Endothelial cell of umbilical vein (primary cell): ENCODE data around the gene GFPT1. TPM values are rescaled to one million over a fixed set of nuclear protein-coding genes. Genes with fewer than 3 reads are reported as not detected.

Experiments
- BruUV-seq: library from RNA; stranded (reverse); fragments of 400-500 nt; replicated peaks from 2 replicates; lab custom pipeline; 2021; lab: Mats Ljungman, UMichigan
- CTCF ChIA-PET: fragments of 300-600, 350-600 bp; sonication (Branson Sonifier 250); formaldehyde crosslinking; loops from one replicate; lab custom pipeline; 2021; ENCODE audit warnings: antibody characterized with exemption, inconsistent platforms; lab: Charles Lee
- POLR2A ChIA-PET: fragments of 300-600, 350-600 bp; sonication (Branson Sonifier 250); formaldehyde crosslinking; loops from one replicate; lab custom pipeline; 2021; ENCODE audit warnings: antibody characterized with exemption, inconsistent platforms; lab: Charles Lee
- DNase-seq: peaks from one replicate; pipeline ENCODE4 v3.0.0-alpha.2; 2011; ENCODE audit warnings: low read depth, low spot score
- FAIRE-seq: peaks from 2 replicates; lab custom pipeline; 2011; peaks lifted over from hg19 to GRCh38; lab: Jason Lieb, UNC
- H2AFZ ChIP-seq: 2 replicates; pipeline ENCODE4 v1.6.0; 2012; ENCODE audit warnings: low read depth, low read length, control low read depth, inconsistent platforms
- H3K27ac ChIP-seq: 2 replicates; pipeline ENCODE4 v1.5.1; 2011; ENCODE audit warnings: low read depth, mild to moderate bottlenecking, control low read depth, low read length, moderate library complexity; ENCODE audit not compliant: insufficient read depth
- H3K27me3 ChIP-seq, 2 experiments: 2 replicates each; pipeline versions ENCODE4 v1.6.0 to v1.6.1; 2011; ENCODE audit warnings: low read length in 2 of 2, mixed read lengths in 1 of 2; ENCODE audit not compliant: control insufficient read depth in 2 of 2, insufficient read depth in 2 of 2
- H3K36me3 ChIP-seq, 2 experiments: 2 replicates in 1 of 2; 3 replicates in 1 of 2; pipeline ENCODE4 v1.5.1; 2011; ENCODE audit warnings: low read length in 2 of 2, mild to moderate bottlenecking in 1 of 2, moderate library complexity in 1 of 2; ENCODE audit not compliant: control insufficient read depth in 2 of 2, insufficient read depth in 2 of 2; ENCODE audit errors: extremely low read depth in 1 of 2
- H3K4me1 ChIP-seq: 3 replicates; pipeline ENCODE4 v1.5.1; 2011; ENCODE audit warnings: mild to moderate bottlenecking, low read length; ENCODE audit not compliant: control insufficient read depth, insufficient read depth; ENCODE audit errors: extremely low read depth
- H3K4me2 ChIP-seq: 2 replicates; pipeline ENCODE4 v1.6.1; 2011; ENCODE audit warnings: low read length, control low read depth, mixed read lengths; ENCODE audit not compliant: insufficient read depth
- H3K4me3 ChIP-seq, 3 experiments: fragments of 200-600 bp in 1 of 3; sonication (generic), shearing (Covaris generic) in 1 of 3; replicated peaks in 1 of 3; 2 replicates each; pipeline ENCODE4 v1.5.1; 2011 to 2016; ENCODE audit warnings: control low read depth in 3 of 3, low read length in 3 of 3, mild to moderate bottlenecking in 2 of 3, inconsistent platforms in 1 of 3, low read depth in 1 of 3, moderate library complexity in 1 of 3; ENCODE audit not compliant: insufficient read depth in 1 of 3
- H3K79me2 ChIP-seq: 2 replicates; pipeline ENCODE4 v1.6.0; 2012; ENCODE audit warnings: low read length, inconsistent platforms; ENCODE audit not compliant: control insufficient read depth, insufficient read depth
- H3K9ac ChIP-seq: replicated peaks from 2 replicates; pipeline ENCODE3; 2011; ENCODE audit warnings: low read length, control low read depth; ENCODE audit not compliant: insufficient read depth; ENCODE audit errors: extremely low read depth
- H3K9me1 ChIP-seq: replicated peaks from 3 replicates; pipeline ENCODE4 v1.6.0; 2011; ENCODE audit warnings: mild to moderate bottlenecking, low read length; ENCODE audit not compliant: control insufficient read depth, insufficient read depth; ENCODE audit errors: extremely low read depth
- H3K9me3 ChIP-seq: replicated peaks from 2 replicates; pipeline ENCODE4 v1.5.1; 2012; ENCODE audit warnings: low read length, inconsistent platforms; ENCODE audit not compliant: control insufficient read depth, insufficient read depth
- H4K20me1 ChIP-seq: replicated peaks from 2 replicates; pipeline ENCODE3; 2011; ENCODE audit warnings: mild to moderate bottlenecking, low read length; ENCODE audit not compliant: control insufficient read depth, insufficient read depth; ENCODE audit errors: extremely low read depth
- GATA2 ChIP-seq: IDR thresholded peaks from 2 replicates; pipeline ENCODE4 v1.7.0; 2011; ENCODE audit warnings: low read depth, mild to moderate bottlenecking, moderate library complexity, mixed read lengths, low read length; ENCODE audit not compliant: insufficient read length, insufficient read depth
- MYC ChIP-seq: IDR thresholded peaks from one replicate; pipeline ENCODE4 v1.6.1; 2011; ENCODE audit warnings: mild to moderate bottlenecking, low read depth, low read length
- POLR2AphosphoS5 ChIP-seq: IDR thresholded peaks from 2 replicates; pipeline ENCODE4 v1.6.1; 2012; ENCODE audit warnings: low read depth, mild to moderate bottlenecking, control low read depth, low read length, moderate library complexity; ENCODE audit not compliant: insufficient read depth
- dilution Hi-C: fragments of 300-500 bp; cut with MboI; formaldehyde crosslinking; loops from one replicate; pipeline ENCODE4 v1.15.0; 2019; ENCODE audit warnings: low sequenced_read_pairs; ENCODE audit not compliant: extremely low pct_ligation_motif_present
- intact Hi-C: fragments of 100-400 bp; cut with micrococcal nuclease; formaldehyde crosslinking; loops from one replicate; pipeline ENCODE4 v1.10.0; 2022
- polyA plus RNA-seq, 4 experiments: library from polyadenylated mRNA; depleted of rRNA in 3 of 4; stranded (reverse) in 3 of 4; unstranded in 1 of 4; fragments of >200 nt; gene quantifications; 2 replicates each; pipeline versions ENCODE4 v1.2.1 to v1.2.3, GENCODE V29; 2011 to 2012; ENCODE audit warnings: missing spikeins in 1 of 4
- total RNA-seq: library from RNA; stranded (reverse); gene quantifications from 2 replicates; pipeline ENCODE4 v1.2.3, GENCODE V29; 2021
- TF ChIP-seq, protein P1 (sequence below): IDR thresholded peaks from 2 replicates; pipeline ENCODE4 v1.6.1; 2011; ENCODE audit not compliant: insufficient read depth, insufficient read length

The GFPT1 gene
- total and polyA plus RNA-seq, 2 donors (not counting 3 experiments of a cell fraction or from before 2014, with no cell fraction given): 8.8 to 38.7 TPM

DNA sequence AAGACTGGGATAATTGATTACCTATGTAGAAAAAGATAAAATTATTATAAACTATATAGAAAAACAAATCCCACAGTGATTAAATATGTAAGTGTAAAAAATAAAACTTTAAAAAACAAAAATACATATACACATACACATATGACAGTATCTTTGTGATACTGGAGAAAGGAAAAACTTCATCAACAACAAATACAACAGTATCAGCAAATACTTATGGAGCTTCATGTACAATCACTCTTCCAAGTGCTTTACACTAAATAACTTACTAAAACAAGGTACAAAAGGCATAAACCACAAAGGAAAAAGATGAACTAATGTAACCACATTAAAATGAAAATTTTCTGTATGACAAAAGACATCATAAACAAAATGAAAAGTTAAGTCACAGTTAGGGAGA lies 24.1 kb upstream of the GFPT1 start:
- Histone ChIP-seq H3K79me2 (no peaks in the 10 kb centered on the region), H3K4me3 (no peak overlapping the region), H3K9me3 (no peaks in the 10 kb centered on the region), H3K4me2 (no peak overlapping the region), H3K27me3 (no peaks in the 10 kb centered on the region), H3K27ac (no peak overlapping the region), H3K9me1 (no peaks in the 10 kb centered on the region), H3K36me3 (peaks cover 0 to 6% of the 10 kb centered on the region in 2 experiments), H2AFZ (no peak overlapping the region), H3K4me1 (no peaks in the 10 kb centered on the region), H4K20me1 (no peaks in the 10 kb centered on the region), H3K9ac (no peak overlapping the region)
- dilution Hi-C loops: no loop called here
- ChIA-PET POLR2A (no interaction called here), CTCF (no interaction called here)
- FAIRE-seq: no peak
- intact Hi-C loops: no loop called here
- TF ChIP-seq, protein P1, sequence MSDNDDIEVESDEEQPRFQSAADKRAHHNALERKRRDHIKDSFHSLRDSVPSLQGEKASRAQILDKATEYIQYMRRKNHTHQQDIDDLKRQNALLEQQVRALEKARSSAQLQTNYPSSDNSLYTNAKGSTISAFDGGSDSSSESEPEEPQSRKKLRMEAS: no peak
- DNase-seq: no peak
- BruUV-seq: no TSS peak

DNA sequence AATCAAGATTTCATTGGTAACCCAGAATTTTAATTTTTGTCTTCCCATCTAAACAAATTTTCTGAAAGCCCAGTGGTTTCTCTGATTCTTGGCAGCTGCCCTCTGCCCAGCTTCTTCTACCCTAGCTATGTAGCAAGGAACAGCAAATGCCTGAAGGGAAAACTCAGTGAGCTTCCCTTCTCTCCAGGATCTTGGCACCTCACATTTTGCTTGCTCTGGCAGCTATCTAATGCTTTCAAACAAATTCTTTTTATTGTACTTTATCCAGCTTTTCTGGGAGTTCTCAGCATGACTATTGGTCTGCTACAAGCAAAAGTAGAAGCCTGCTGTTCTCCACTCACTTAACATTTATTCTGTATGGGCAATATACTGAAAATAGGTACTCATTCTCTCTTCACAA lies 18.3 kb upstream of the GFPT1 start:
- no peak overlapping the region for H2AFZ ChIP-seq
- intact Hi-C loops: no loop called here
- DNase-seq (no peak), FAIRE-seq (no peak)
- no peaks in the 10 kb centered on the region for H3K9me3 ChIP-seq
- H3K4me3 ChIP-seq: no peak overlapping the region
- no peaks in the 10 kb centered on the region for H3K79me2 ChIP-seq
- no peak overlapping the region for H3K27ac ChIP-seq
- TF ChIP-seq, protein P1: no peak
- no peak for TF ChIP-seq POLR2AphosphoS5
- TF ChIP-seq MYC: no peak
- TF ChIP-seq GATA2: no peak
- H3K9ac ChIP-seq: no peak overlapping the region
- peaks cover 0 to 8% of the 10 kb centered on the region in 2 experiments for H3K36me3 ChIP-seq
- no TSS peak for BruUV-seq
- dilution Hi-C loops: no loop called here
- H3K4me2 ChIP-seq: no peak overlapping the region
- H3K27me3 ChIP-seq: no peaks in the 10 kb centered on the region
- H4K20me1 ChIP-seq: no peaks in the 10 kb centered on the region
- no peaks in the 10 kb centered on the region for H3K9me1 ChIP-seq
- ChIA-PET CTCF (no interaction called here), POLR2A (no interaction called here)
- H3K4me1 ChIP-seq: no peaks in the 10 kb centered on the region
